HTR-8/SVneo (cell line): ENCODE results near the gene TMEM255B.
"Not testable (repeated sequence)": the region's sequence is repeated elsewhere in the genome, so short reads cannot be mapped to it uniquely, and the experiment has no call there.

Source experiments
- DNase-seq: peaks from one replicate; pipeline ENCODE4 v3.0.0; 2011; ENCODE audit warnings: low spot score, mixed read lengths; ENCODE audit not compliant: insufficient read length
- FAIRE-seq: peaks from 2 replicates; lab custom pipeline; 2011; peaks lifted over from hg19 to GRCh38; lab: Jason Lieb, UNC

The TMEM255B gene

DNA sequence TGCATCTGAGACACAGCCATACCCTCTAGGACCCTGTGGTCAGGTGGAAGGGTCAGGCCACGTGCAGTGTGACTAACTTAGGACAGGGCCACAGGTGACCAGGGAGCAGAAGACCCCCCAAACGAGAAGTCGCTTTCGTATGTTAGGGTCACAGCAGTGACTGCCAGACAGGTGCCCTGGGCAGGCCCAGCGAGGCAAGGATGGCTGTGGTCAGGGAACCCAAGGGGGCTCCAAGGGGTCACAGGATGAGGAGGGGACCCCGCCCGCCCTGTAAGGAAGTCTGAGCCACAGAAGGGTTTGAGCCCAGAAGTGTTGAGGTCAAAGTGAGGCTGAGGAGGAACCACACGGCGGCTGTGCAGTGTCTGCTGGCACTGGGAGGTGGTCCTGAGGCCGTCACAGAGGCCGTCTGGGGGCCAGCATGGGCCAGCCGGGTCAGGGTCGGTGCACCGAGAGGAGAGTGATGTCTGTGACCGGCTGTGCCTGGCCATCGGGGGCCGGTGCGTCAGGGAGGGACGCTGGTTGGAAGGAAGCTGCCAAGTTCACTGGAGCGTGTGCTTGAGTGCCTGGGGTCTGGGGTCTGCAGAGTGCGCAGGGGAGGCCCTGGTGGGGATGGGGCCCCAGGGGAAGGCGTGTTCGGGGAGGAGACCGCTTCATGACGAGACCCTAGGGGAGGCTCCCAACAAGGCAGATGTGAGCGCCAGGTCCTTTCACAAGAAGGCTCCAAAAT, 24.8 kb upstream of the TMEM255B start:
- DNase-seq = no peak
- FAIRE-seq = no peak

DNA sequence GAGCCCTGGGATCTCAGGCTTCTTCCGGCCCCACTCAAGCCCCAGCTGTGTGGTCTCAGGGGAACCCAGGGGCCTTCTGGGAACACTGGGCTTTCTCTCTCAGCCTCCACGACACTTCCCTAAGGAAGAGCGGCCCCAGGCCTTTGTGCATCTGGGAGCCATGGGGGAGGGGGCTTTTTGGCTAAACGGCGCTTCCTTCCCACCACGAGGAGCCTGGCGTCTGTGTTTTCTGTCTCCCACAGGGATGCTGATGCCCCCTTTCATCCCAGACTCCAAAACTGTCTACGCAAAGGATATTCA, 24.2 kb upstream of the TMEM255B start:
- no peak for FAIRE-seq
- no peak for DNase-seq

DNA sequence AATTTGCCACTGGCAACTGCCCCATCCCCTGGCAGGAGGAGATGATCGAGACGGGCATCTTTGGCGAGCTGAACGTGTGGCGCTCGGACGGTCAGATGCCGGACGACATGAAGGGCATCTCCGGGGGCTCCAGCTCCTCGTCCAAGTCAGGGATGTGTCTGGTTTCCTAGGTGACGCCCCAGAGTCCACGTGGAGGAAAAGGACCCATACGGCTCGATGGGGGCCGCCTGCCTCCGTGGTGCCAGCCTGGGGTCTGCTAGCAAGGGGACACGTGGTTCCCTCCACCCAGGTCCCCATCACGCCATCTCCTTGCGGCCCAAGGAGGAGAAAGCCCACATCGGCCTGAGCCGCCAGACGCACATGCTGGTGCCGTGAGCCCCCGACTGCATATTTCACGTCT, 23.8 kb upstream of the TMEM255B start:
- no peak for FAIRE-seq
- DNase-seq = no peak

DNA sequence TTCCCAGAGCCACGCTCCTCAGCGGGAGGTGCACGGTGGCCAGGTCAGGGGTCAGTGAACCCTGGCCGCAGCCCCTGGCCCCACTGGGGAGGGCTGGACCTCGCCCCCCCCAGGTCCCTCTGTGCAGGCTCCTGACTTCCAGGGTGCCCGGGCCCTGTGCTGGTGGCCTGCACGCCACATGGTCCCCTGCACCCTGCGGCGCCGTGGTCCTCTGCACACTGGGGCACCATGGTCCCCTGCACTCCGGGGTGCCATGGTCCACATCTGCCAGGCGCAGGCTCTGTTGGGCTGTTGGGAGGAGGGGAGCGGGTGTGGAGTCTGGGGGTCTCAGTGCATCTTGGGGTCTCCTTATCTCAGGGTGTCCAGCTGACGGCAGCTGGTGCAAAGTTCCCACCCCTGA, 23.3 kb upstream of the TMEM255B start:
- FAIRE-seq (no peak), DNase-seq (no peak)

DNA sequence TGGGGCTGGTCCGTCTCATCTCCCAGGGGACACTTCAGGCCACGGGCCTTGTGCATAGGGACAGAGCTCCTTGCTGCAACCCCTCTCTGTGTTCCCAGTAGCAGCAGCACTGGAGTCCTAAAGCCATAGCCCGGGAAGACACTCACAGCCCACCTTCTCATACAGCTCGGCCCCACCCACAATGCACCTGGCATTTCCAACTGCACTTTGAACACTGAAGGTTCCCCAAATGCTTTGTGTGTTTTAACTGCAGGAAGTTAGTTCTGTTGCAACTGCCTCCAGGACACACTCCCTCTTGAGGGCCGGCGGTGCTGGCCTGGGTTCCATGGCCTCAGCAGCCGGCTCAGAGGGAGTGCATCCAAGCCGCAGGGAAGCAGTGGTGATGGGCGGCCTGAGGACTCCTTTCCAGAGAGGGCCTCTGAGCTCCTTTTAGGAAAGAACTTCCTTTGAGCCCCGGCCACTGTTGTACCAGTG, 22.7 kb upstream of the TMEM255B start:
- FAIRE-seq = no peak

DNA sequence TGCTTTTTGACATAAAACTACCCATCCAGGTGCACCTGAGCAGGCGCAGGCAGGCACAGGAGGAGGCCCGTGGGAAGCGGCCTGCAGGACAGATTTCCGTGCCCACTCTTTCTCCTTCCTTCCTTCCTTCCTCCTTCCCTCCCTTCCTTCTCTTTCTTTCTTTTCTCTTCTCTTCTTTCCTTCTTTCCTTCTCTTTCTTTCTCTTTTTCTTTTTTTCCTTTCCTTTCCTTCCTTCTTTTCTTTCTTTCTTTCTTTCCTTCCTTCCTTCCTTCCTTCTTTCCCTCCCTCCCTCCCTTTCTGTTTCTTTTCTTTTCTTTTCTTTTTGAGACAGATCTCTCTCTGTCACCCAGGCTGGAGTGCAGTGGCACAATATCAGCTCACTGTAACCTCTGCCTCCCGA, 21.2 kb upstream of the TMEM255B start:
- DNase-seq = no peak
- FAIRE-seq = no peak

More for the DNA sequence above, 22.7 kb upstream of the TMEM255B start:
- DNase-seq = no peak

DNA sequence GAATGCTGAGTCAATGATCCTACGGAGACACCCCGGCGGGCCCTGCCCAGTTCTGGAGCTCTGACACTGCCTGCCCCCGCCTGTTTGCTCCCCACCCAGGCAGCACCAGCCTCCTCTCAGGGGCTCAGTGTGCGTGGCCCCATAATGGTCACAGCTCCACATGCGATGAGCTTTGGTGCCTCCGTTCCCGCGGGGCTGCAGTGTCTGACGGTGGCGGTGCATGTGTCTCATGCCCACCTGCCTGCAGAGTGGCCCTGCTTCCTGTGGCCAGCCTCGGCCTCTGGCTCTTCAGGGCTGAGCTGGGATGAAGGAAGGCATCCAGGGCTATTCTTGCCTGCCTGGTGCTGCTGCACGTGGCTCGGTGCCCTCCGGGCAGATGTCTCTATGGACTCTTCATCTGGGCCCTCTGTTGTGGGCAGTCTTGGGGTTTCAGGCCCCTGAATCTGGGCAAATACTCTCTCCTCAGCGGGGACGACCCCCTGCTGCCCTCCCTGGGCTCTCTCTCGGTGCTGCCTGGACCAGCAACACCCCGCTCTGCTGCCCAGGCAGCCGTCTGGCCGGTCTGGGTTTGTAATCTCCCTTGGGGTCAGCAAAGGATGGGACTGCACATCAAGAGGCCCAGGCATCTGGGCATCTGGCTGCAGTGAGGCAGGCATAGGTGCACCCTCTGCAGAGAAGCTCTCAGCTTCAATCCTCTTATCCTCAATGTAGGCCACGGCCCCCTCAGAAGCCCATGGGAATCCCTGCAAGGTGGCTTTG, 19.3 kb upstream of the TMEM255B start:
- DNase-seq (no peak), FAIRE-seq (no peak)

DNA sequence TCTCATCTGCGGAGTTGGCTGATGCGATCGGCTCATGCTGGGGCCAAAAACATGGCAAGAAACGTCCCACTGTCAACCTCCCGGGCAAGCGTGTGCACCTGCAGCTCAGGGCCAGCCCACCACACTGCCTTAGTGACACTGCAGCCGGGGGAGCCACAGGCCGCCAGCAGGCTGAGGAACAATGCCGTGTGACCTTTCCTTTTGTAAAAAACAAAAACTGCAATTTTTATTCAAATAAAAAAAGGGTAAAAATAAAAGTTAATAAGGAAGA, 18.8 kb upstream of the TMEM255B start:
- no peak for FAIRE-seq
- DNase-seq = no peak

DNA sequence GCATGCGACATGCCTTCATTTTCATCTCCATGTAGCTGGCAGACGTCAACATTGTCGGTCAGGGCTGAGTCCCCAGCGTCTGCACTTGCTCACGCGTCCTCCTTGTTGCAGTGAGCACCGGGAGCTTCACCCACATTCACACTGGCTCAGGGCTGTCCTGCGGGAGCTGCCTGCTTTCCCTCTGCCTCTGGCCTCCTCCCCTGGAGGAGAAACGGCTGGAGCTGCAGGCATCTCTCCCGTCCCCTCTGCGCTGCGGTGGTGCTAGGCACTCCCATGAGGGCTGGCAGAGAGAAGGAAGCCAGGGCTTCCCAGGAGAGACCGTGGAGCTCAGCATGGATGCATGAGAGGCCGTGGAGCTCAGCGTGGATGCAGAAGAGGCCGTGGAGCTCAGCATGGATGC, 18.4 kb upstream of the TMEM255B start:
- FAIRE-seq (no peak), DNase-seq (no peak)

DNA sequence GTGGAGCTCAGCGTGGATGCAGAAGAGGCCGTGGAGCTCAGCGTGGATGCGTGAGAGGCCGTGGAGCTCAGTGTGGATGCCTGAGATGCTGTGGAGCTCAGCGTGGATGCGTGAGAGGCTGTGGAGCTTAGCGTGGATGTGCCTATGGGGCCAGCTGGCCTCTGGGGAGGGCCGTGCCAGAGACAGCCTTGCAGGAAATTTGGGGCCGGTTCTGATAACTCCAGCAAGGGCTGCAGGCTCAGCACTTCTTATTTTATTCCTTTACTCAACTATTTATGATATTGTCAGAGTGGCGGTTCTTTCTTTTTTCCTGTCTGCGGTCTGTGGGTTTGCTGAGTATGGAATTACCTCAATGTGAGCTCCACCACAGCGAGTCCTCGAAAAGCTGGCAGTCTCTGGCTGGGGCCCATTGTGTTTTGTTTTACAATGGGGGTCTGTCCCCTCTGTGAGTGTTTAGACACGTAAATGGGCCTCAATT, 17.8 kb upstream of the TMEM255B start:
- FAIRE-seq (no peak), DNase-seq (no peak)

DNA sequence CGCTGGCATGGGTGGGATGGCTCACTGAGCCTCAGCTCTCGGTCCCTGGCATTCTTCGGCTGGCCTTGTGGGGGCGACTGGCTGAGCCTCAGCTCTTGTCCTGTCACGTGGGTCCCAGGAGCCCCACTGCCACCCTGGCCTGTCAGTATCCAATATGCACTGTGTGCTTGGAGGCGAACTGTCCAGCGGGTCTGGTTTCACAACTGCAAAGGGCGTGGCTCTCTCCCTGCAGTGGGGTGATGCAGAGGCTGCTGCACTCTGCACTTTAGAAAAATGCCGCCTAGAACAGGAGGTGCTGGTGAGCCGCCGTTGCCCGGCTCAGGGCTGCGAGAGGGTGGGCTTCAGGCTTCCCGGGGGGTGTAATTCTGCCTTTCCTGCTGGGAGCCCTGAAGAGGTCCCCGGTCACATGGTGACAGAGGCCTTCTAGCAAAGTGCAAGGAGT, 17.0 kb upstream of the TMEM255B start:
- FAIRE-seq (no peak), DNase-seq (peak; percentile 62)

DNA sequence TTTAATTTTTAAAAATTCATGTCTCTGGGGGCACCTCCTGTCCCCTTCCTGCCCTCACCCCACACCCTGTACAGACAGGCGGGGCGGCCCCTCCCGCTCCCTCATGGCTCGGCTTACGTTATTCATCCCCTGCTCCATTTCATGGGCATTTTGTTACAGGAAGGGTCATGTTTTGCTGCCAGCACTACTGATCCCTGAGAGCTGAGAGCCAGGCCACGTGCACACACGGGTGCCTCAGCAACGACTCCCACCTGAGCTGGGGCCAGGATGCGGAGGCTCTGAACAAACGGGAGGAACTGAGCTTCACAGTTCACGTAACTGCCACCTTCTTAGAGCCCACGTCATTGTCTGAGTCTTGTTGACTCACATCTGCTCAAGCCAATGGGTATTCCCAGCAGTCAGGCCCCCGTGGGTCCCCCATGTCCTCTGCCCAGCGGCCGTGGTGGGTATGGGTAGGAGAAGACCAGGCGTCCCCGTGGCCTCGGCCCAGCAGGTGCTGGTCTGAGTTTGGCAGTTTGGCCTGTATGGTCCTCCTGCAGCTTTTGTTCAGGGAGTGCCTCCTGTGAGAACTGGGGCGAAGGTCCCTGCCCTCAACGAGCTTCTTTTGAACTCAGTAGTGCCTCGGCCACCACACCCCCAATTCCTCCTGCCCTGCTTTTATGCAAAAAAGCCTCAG, 16.4 kb upstream of the TMEM255B start:
- no peak for DNase-seq
- no peak for FAIRE-seq

DNA sequence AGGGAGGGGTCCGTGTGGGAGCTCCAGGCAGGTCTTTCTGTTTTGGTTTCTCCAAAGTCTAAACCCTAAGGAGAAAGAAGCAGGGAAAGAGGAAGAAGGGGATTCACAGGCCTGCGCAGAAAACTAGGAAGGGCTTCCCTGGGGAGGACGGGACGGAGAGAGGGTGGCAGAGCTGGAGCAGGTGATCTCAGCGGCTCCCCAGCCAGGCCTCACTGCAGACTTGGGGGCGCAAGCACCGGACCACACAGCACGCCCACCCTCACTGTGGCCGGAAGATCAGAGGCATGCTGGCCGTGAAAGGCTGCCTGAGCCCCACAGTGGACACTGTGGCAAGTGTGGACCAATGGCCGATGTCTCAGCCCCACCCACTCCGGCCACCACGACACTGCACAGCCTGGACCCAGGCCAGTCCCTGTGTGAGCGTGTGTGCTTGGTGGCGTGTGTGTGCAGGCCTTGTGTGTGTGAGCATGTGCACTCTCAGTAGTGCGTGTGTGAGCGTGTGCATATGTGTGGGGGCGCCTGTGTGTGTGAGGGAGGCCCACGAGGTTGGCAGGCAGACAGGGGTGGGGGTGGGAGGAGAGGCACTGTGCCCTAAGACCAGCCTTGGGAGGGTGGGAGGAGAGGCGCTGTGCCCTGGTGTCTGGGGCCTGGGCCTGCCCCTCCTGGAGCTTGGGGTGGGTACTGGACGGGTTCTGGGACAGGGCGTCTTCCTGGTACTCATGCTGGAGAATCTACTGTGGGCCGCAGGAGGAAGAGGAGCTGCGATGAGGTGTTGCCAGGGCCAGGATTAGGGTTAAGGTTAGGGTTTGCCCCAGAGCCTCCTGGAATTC, 15.4 kb upstream of the TMEM255B start:
- FAIRE-seq = no peak
- DNase-seq = no peak

DNA sequence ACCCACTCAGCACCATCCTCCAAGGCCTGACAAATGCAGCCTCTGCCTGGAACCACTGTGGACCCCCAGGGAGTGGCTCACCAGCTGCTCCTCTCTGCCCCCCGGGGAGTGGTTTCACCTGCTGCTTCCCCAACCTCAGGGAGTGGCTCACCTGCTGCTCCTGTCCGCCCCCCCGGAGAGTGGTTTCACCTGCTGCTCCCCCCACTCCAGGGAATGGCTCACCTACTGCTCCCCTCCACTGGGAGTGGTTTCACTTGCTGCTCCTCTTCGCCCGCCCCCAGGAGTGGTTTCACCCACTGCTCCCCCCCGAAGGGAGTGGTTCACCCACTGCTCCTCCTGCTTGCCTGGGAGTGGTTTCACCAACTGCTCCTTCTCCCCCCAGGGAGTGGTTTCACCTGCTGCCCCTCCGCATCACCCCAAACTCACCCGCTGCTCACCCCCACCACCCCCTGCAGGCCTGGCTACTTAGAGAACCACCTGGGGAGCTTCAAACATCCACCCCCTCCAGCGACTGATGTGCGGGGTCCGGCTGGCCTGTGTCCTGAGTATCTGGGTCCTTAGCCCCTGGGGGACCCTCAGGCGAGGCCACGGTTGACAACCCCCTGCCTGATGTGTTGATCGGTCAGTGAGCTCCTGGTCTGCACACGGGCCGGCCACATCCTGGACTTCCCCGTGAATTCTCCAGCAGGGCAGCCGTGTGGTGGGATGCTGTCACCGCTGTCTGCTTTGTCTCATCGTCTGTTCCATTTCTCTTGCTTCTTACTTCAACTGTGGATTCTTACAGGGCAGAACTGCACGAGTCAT, 14.6 kb upstream of the TMEM255B start:
- DNase-seq (no peak), FAIRE-seq (no peak)

DNA sequence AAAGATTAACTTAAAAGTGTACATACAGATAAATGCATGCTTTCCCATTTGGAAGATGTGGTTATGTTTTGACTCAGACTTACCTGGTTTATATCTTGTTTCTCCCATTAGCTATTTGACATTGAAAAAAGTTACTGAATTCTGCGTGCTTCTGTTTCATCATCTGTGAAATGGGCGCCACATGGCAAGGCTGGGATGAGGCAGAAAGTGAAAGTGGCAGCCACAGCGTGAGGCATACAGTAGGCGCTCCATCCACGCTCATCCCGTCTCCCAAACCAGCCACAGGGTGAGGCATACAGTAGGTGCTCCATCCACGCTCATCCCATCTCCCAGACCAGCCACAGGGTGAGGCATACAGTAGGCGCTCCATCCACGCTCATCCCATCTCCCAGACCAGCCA, 14.0 kb upstream of the TMEM255B start:
- FAIRE-seq = no peak

DNA sequence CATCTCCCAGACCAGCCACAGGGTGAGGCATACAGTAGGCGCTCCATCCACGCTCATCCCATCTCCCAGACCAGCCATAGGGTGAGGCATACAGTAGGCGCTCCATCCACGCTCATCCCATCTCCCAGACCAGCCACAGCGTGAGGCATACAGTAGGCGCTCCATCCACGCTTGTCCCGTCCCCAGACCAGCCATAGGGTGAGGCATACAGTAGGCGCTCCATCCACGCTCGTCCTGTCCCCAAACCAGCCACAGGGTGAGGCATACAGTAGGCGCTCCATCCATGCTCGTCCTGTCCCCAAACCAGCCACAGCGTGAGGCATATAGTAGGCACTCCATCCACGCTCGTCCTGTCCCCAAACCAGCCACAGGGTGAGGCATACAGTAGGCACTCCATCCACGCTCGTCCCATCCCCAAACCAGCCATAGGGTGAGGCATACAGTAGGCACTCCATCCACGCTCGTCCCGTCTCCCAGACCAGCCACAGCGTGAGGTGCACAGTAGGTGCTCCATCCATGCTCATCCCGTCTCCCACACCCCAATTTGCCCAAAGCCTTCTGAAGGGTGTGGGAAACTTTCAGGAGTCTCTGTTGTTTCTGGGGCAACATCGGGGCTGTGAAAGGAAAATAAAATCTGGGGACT, 13.4 kb upstream of the TMEM255B start:
- not testable (repeated sequence) for DNase-seq, FAIRE-seq

More for the DNA sequence above, 14.0 kb upstream of the TMEM255B start:
- DNase-seq = no peak

DNA sequence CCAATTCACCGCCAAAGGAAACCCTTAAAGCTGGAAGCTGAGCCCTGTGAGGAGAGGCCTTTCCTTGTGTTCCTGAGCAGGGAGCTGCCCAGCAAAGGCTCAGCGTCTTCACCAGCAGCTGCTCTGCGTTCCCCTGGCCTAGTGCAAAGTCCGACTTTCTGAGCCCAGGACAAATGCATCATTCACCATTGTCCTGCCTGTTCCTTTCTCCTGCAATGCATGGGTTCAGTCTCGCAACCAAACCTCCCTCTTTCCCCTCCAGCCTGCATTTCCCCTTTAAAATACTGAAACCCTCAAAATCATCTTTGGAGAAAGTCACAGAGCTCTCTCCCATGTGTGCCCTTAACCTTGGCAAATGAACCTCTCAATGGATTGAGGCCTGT, 12.9 kb upstream of the TMEM255B start:
- FAIRE-seq (no peak), DNase-seq (no peak)

DNA sequence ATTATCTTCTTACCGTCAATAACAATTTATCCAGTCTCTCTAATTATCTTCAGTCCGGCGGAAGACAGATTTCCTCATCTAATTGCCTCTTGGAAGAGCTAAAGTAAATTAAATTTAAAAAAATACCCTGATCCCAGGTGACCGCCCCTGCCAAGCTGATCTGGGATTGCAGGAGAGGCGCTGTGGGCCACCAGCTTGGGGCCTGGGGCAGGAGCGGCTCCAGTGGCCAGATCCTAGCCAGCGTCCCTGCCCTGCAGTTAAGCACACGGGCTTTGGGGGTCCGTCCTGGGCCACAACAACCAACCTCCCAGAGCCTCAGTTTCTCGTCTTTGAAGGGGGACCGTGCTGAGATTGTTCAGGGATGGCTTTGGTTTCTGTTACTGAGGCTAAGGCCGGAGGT, 12.4 kb upstream of the TMEM255B start:
- no peak for FAIRE-seq
- DNase-seq = no peak

DNA sequence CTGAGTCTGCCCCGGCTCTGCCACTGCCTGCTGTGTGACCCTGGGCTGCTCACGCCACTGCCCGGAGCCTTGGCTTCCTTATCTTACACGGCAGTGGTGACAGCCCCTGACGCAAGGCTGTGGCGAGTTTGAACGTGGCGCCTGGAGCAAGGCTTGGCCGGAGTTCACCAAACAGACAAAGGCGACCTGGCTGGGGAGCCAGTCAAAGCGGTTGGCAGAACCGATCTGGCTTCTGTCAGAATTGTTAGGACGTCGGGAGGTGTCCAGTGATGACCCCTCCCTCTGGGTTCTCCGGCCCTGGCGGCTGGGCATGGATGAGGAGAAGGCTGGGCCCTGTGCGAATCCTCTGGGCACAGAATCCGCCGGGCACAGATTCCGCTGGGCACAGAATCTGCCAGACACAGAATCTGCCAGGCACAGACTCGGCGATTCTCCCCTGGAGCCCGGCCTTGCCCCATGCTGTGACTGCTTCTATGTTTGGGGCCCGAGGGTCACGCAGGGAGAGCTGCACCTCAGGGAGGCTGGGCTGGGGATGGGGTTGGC, 11.7 kb upstream of the TMEM255B start:
- FAIRE-seq (no peak), DNase-seq (no peak)
